ENCODE results near the gene LTC4S.
"Not testable (repeated sequence)": the region's sequence is repeated elsewhere in the genome, so short reads cannot be mapped to it uniquely, and the experiment has no call there.

The LTC4S gene

GRCh38 chr5:179827680-179828079 is 33.9 kb downstream of the LTC4S start:
- DNase-seq: peak; percentile 26

GRCh38 chr5:179828756-179829421 is 35.1 kb downstream of the LTC4S start:
- DNase-seq: no peak

- no peak for DNase-seq
Observed at GRCh38 chr5:179829732-179830435, 36.1 kb downstream of the LTC4S start.

- no peak for DNase-seq
Observed at GRCh38 chr5:179830818-179831468, 37.2 kb downstream of the LTC4S start.

GRCh38 chr5:179832039-179832745 is 38.4 kb downstream of the LTC4S start:
- no peak for DNase-seq

GRCh38 chr5:179833056-179833708 is 39.4 kb downstream of the LTC4S start:
- no peak for DNase-seq

GRCh38 chr5:179833709-179834070 is 39.9 kb downstream of the LTC4S start:
- DNase-seq: no peak

- no peak for DNase-seq
Observed at GRCh38 chr5:179834120-179834519, 40.3 kb downstream of the LTC4S start.

- DNase-seq: not testable (repeated sequence)
Observed at GRCh38 chr5:179834871-179835270, 41.1 kb downstream of the LTC4S start.

GRCh38 chr5:179836225-179837019 is 42.6 kb downstream of the LTC4S start:
- DNase-seq: no peak

- DNase-seq: no peak
Observed at GRCh38 chr5:179837076-179838011, 43.6 kb downstream of the LTC4S start.

GRCh38 chr5:179839328-179840256 is 45.8 kb downstream of the LTC4S start:
- no peak for DNase-seq

- DNase-seq: no peak
Observed at GRCh38 chr5:179840321-179840720, 46.5 kb downstream of the LTC4S start.

GRCh38 chr5:179840766-179841165 is 47.0 kb downstream of the LTC4S start:
- no peak for DNase-seq

- DNase-seq: no peak
Observed at GRCh38 chr5:179841621-179842020, 47.8 kb downstream of the LTC4S start.
